GM18861 (cell line): ENCODE measurements around the gene TBC1D2B.
A peak's percentile ranks its signal among the peaks of the same experiment; 100 is the strongest.

Source experiments
- ATAC-seq: cut with Tn5 transposase; IDR thresholded peaks from one replicate; pipeline ENCODE4 v1.9.1; 2021; ENCODE audit not compliant: unreplicated experiment

Gene TBC1D2B

GRCh38 chr15:78077053-78077870 is at the start of gene TBC1D2B:
Gene TBC1D2B, minus strand, starts transcription at chr15:78077711. Its CDS starts 59 bp downstream, at chr15:78077652.
- peak; percentile 46 for ATAC-seq

DNA sequence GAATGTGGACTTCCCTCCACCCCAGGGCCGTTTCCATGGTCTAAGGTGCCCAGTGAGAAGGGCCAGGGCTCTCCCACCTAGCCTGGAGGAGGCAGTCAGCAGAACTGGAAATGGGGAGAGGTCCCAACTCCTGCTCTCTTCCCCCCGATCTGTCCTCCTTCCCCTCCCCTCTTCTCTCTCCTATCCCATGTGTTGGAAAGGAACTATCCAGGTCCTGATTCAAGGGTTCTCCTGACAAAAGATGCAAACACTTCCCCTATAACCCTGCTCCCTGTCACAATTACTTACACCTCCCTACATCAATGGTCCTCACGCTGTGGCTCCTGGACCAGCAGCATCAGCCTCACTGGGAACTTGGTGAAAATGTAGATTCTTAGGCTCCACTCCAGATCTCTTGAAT is 47.8 kb upstream of the TBC1D2B start:
- ATAC-seq: no peak

DNA sequence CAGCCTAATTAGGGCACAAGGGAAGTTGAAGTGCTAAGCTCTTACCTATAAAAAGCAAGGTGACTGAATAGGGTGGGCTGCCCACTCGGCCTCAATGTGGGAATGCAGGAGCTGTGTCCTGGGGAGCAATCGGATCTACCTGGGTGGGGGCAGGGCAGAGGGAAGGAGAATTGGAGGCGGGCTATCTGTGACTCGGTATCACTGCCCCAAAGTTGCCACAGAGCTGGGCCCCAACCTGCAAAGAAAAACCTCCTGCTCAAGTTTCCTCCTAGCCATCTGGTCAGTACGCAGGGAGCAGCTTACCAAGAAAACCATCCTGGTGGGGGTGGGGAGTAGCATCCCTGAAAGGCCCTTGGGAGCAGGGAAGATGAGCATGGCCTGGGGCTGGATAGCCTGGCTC is 43.0 kb upstream of the TBC1D2B start:
- no peak for ATAC-seq

DNA sequence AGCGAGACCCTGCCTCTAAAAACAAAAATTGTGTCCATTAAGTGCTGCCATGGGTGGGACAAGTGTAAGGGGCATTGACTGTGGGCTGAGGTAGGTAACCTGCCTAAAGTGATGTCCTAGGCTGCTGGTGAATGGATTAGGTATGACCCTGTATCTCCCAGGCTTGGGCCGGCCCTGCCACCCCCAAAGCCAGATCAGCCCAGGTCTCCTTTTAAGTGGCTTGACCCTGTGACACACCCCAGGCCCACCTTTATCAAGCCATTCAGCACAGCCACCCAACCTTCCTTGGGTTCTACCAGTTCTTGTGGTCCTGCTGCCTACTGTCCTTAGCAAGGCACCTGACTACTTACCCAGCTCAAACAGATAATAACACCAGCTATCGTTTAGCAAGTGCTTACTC is 35.0 kb upstream of the TBC1D2B start:
- ATAC-seq: no peak

- ATAC-seq: no peak
These were observed 34.3 kb upstream of the TBC1D2B start for GRCh38 chr15:78111788-78112187.

GRCh38 chr15:78110916-78111475 is 33.5 kb upstream of the TBC1D2B start:
- no peak for ATAC-seq

GRCh38 chr15:78110096-78110495 is 32.6 kb upstream of the TBC1D2B start:
- no peak for ATAC-seq

- no peak for ATAC-seq
These were observed 31.6 kb upstream of the TBC1D2B start for GRCh38 chr15:78109156-78109555.

GRCh38 chr15:78108300-78109084 is 31.0 kb upstream of the TBC1D2B start:
- ATAC-seq: peak; percentile 43

GRCh38 chr15:78107471-78107870 is 30.0 kb upstream of the TBC1D2B start:
- no peak for ATAC-seq

DNA sequence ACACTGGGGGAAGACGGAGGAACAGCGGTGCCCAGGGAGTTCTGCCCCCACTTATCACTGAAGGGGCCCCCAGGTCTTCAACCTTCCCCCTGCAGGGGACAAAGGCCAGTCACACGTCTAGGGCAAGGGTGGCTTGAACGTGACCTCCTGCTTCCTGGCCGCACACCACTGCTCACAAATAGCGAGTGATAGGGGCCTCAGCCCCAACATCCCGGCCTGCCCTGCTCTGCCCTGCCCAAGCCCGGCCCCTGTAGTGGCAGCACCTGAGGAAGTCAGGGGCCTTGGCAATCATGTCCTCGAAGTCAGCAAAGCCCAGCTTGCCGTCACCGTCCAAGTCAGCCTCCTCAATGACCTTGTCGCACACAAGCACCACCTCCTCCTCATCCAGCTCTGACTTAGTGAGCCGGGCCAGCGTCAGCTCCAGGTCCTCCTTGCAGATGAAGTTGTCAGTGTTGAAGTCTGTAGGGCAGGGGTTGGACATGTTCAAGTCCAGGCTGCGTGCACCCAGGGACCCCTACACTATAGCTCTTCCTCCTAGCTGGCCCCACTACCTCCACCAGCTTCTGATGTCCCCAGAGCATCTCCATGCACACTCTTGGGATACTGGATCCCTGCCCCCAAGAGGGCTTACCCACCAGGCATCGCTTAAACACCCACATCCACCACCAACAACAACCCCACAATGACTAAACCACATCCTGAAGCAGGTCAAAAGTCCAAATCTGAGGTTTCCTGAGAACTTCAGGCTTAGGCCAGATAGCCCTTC is 28.1 kb upstream of the TBC1D2B start:
- ATAC-seq: no peak

DNA sequence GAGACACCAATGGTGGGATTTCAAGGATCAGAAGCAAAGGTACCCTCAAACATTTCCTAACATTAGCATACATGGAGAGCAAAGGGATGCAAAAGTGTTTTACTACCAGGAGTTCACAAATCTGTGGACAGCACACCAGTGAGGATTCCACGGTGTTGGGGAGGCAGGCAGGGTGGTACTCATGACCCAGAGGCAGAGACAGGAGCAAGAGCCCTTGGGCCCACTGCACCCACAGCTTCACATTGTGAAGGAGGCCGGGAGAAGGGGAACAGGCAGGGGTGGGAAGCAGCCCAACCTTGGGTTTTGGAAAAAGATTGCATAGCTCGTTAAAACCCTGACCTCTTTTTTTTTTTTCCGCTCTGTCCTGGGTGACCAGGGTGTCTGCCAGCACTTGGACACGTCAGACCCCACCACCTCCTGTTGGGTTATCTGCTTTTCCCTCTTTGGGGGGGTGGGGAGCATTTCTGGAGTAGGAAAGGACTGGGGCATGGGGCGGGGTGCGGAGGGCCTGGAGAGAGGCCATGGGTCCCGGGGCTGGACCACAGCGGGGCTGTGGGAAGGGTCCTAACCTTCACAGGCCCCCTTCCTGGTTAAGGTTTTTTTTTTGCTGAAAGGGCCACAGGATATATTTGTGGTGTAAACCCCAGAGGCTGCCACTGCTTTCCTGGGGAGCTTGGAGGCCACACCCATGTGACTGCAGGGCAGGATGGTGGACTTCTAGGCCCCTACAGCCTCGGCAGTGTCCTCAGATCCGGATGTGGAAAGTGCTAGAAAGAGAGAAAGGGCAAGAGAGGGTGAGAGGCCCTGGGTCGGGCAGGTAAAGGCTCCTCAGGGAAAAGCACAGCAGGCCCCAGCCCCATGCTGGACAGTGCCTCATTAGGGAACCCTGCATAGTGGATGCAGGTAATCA is 27.3 kb upstream of the TBC1D2B start:
- no peak for ATAC-seq

- peak; percentile 4 for ATAC-seq
These were observed 26.6 kb upstream of the TBC1D2B start for GRCh38 chr15:78104119-78104479.

DNA sequence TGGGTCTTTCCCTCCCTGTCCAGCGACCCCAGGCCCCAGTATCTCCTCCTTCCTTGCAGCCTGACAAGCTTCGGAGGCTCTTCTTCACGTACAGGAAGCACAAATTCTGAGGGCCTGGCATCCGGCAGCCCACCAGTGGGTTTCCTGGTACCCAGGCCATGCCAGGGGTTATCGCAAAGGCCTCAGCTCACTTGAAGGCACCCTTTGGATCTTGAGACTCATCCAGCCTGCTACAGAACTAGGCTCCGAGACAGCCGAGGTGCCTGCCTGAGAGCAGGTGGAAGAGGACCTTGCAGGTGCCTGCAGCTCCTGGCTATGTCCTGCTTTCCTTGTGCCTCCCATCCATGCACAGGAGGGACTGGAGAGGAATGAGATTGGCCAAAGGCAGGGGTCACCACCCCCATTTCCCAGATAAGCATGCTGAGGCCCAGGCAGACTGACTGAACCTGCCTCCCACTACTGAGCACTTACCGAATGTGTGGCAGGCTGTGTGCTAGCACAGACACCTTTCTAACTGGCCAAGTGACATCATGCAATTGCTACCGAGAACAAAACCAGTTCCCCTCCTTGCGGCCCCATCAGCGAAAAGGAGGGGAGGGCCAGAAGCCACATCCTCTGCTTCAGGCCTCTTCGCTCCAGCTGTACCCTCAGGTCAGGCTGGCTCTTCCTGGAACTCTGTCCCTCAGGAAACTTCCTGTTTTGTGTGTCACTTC is 26.1 kb upstream of the TBC1D2B start:
- peak; percentile 68 for ATAC-seq

DNA sequence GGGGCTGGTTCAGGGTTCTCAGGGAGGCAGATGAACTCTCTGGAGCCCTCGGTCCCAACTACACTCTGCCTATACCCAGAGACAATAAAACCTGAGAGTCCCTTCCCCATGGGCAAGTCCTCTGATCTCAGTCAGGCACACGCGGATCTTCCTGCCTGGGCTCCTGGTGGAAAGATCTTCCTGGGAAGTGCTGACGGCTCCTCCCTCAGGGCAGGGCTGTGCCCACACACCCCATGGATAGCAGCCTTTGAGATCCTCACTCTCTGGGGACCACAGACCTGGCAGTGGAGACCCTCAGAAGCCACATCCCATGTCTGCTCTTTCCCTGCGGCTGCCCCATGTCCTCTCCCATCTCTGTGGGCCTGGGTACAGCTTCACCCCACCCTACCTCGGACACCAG is 25.2 kb upstream of the TBC1D2B start:
- no peak for ATAC-seq

- ATAC-seq: no peak
These were observed 24.7 kb upstream of the TBC1D2B start for GRCh38 chr15:78102211-78102610.

- ATAC-seq: no peak
These were observed 24.1 kb upstream of the TBC1D2B start for GRCh38 chr15:78101423-78102105.

GRCh38 chr15:78100886-78101285 is 23.4 kb upstream of the TBC1D2B start:
- no peak for ATAC-seq
